DMS53 (cell line): ENCODE results near the gene TNKS2.
"Not testable (repeated sequence)": the region's sequence is repeated elsewhere in the genome, so short reads cannot be mapped to it uniquely, and the experiment has no call there.

ENCODE experiments used
- DNase-seq: peaks from one replicate; lab custom pipeline; 2025; lab: John Stamatoyannopoulos, UW

TNKS2 gene

DNA sequence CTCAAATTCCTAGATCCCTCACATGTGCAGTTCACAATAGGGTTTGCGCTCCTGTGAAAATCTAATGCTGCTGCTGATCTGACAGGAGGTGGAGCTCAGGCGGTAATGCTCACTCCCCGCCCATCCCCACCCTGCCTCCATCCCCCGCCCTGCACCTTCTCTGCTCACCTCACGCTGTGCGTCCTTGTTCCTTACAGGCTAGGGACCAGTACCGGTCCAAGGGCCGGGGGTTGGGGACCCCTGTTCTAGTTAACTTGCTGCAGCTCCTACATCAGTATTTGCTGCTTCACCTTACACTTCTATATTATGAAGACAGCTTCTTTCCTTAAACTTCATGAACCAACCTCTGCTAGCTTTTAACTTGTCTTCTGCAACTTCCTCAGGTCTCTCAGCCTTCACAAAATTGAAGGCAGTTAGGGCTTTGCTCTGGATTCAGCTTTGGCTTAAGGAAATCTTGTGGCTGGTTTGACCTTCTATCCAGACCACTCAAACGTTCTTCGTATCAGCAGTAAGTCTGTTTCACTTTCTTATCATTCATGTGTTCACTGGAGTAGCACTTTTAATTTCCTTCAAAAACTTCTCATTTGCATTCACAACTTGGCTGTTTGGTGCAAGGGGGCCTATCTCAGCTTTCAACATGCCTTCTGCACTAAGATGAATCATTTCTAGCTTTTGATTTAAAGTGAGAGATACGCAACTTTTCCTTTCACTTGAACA lies 1.7 kb upstream of the TNKS2 start:
- peak; percentile 61 for DNase-seq

GRCh38 chr10:91797048-91797690 lies 1.1 kb upstream of the TNKS2 start:
- peak; percentile 54 for DNase-seq

DNA sequence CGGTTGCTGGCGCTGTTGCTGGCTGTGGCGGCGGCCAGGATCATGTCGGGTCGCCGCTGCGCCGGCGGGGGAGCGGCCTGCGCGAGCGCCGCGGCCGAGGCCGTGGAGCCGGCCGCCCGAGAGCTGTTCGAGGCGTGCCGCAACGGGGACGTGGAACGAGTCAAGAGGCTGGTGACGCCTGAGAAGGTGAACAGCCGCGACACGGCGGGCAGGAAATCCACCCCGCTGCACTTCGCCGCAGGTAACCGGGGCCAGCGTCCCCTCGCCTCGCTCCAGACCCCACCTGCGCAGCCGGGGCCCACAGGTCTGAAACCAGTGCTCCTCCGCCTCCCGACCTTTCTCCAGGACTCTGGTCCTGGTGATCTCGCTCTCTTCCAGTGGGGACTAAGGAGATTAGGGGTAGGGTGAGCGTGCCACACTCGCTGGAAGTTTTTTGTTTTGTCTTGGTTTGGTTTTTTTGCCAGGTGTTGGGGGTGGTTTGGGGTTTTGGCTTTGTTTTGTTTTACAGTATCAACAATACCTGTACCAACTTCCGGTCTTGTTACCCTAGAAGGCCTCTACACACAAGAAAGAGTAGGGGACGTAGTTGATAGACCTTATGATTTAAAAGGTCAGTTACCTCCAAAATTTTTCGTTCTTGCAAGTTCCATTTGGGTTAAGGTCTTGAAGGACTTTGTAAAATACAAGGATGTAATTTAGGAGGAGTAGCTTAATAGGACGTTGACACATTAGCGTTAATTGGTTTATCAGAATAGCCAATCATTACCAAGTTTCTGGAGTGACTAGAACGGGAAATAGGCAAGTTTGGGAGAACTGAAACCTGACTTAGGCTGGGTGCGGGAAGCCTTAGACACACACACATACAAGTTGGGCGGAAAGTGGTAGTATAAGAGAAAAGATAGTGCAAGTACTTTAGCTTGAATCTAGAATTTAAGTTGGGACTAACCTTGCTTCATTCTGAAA lies 704 bp downstream of the TNKS2 start:
- peak; percentile 82 for DNase-seq

- peak; percentile 27 for DNase-seq
These were observed 1.4 kb downstream of the TNKS2 start for GRCh38 chr10:91799612-91799975.

- no peak for DNase-seq
These were observed 2.0 kb downstream of the TNKS2 start for GRCh38 chr10:91800182-91800581.

DNA sequence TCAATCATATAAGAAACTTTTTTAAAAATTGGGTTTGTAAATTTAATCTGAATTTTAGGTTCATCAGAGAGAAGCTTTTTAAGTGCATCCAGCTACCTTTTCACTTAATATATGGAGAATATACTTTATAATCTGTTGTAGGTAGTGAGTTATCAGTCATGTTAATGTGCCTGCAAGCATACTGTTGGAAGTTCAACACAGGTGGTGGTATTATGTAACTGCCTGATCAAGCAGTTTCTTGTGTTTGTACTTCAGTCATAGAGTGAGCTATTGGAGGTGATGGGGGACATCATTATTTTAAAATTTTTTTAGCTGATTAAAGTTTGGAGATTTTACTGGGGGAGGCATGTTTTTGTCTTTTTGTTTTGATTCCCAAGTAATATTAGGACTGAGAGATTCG lies 2.5 kb downstream of the TNKS2 start:
- no peak for DNase-seq

DNA sequence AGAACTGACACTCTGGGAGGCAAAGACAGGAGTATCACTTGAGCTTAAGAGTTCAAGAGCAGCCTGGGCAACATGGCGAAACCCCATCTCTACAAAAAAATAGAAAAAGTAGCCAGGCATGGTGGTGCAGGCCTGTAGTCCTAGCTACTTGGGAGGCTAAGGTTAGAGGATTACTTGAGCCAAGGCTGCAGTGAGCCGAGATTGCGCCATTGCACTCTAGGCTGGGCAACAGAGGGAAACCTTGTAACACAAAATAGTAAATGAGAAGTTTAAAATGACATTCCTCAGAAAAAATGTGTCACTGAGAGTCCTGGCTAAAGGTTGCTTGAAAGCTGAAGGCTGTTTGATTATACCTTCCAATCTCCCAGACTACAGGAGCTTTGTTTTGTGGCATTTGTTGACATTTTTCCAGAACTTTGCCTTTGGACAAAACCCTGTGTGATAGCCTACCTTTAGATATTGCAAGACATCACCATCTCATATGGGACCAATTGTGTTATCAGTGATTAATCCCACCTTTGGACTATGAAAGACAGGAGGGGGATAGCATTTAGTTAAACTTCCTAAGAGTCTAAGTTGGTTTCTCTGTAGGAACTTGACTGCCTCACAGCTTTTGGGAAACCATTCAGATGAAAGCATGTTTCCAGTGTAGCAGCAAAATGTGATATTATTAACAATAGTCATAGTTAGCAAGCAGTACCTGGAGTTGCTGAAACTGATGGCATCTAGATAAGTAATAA lies 5.3 kb downstream of the TNKS2 start:
- DNase-seq, result no peak

- DNase-seq, result peak; percentile 20
These were observed 5.9 kb downstream of the TNKS2 start for GRCh38 chr10:91804126-91804510.

DNA sequence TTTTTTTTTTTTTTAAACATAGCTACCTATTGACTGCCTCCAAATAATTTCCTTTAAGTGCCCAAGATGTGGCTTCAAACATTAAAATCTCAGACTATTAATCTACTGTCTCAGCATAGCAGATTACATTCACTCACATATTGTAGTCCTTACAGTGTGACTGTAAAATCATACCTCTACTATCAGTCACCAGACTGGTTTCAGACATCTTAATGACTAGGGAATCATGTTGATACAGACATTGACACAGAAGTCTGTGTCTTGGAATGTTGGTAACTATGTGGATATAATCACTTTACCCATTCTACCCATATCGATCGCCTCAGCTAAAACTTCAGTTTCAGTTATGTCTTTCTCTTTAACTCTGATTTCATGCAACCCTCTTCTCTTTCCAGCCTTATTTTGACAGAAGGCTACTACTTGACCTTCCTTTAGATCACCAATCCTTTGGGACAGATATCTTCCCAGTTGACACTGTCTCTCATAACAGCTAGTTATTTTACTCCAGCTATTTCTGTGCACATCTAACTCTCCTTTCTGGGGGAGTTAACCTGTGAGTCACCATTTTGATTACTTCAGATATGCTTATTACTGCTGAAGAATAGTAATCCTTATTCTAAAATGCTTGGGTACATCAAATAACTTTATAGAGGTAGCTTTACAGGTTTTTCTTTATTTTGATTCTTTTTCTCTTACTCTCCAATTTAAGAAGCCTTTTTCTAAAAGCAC lies 7.0 kb downstream of the TNKS2 start:
- no peak for DNase-seq

- DNase-seq, result not testable (repeated sequence)
These were observed 9.0 kb downstream of the TNKS2 start for GRCh38 chr10:91807264-91807663.

GRCh38 chr10:91813251-91813650 lies 15.0 kb downstream of the TNKS2 start:
- no peak for DNase-seq

DNA sequence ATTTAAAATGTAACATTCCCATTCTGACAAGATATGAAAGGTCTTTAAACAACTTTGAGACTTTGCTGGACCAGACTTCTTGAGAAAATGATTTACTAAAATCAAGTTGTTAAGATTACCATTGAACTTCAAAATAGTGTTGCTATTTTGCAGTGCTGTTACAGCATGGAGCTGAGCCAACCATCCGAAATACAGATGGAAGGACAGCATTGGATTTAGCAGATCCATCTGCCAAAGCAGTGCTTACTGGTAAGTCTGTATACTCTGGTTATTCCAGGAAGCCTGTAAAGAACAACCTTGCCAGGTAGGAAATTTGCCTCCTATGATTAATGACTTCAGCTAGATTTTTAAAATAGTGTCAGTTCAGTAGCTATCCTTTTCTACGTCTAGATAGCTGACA lies 18.8 kb downstream of the TNKS2 start:
- DNase-seq, result no peak

DNA sequence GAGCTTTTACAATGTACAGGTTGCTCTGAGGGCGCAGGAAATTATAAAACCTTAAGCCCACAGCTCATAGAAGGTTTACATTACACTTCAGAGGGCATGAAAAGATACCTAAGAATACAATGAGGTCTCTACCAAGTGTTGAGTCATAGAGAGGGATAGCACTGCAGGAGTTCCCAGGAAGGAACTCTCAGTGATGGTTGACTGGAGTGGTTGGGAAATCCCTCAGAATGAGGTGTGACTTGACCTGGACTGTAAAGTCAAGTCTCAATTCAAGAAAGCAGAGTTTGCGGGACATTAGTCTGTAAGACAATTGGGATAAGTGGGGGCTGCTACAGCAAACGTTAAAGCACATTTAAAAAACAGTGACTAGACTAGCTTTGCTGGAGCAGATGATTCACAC lies 21.9 kb downstream of the TNKS2 start:
- DNase-seq, result no peak

DNA sequence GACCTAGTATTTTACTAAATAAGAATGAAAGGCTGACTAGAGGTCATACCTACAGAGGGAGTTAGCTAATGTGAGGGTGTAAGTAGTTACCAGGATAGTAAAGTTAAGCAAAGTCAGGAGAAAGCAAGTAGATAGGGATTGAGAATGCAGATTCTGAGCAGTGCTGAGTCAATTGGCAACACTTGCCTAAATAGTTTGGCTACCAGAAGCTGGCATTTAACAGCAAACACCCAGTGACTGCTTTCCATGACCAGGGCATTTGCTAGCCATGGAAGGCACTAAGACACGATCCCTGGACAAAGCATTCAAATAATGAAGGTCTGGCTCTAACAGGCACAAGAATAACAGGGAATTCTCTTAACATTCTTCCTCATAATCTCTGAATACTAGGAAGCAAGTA lies 25.9 kb downstream of the TNKS2 start:
- no peak for DNase-seq

- no peak for DNase-seq
These were observed 31.0 kb downstream of the TNKS2 start for GRCh38 chr10:91829268-91829667.

DNA sequence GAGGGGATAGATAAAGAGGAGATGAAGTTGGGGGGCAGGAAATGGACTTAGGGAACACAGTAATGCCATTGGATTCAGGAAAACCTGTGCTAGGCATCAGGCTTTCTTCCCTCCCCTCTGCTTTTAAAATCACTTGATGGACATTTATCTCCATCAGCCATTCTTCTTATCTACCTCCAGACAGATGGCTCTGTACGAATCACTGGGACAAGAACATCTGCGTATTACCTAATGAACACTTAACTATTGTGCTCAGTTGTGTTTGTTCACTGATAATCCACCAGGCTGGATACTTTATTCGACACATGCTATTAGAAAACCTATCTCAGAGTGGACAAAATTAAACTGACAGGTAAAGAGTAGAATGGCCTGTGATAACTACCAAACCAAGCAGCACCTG lies 40.0 kb downstream of the TNKS2 start:
- DNase-seq, result no peak

GRCh38 chr10:91843083-91843482 lies 44.9 kb downstream of the TNKS2 start:
- DNase-seq, result no peak

DNA sequence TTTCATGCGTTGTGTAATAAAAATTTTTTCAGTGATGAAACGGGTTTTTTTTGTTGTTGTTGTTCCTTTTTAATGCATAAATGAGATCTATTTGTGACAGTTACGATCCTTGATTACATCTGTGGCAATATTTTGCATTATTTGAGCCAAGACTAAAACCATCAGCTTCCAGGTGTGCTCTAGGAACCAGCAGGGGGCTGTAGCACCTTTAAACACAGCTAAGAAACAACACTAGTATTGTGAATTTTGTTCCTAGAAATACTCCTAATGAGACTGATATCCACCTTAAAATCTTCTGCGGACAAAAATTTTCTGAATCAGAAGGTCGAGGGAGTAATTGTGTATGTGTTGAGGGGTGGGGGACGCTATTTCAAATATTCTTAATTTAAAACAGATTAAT lies 58.4 kb downstream of the TNKS2 start:
- DNase-seq, result peak; percentile 52

DNA sequence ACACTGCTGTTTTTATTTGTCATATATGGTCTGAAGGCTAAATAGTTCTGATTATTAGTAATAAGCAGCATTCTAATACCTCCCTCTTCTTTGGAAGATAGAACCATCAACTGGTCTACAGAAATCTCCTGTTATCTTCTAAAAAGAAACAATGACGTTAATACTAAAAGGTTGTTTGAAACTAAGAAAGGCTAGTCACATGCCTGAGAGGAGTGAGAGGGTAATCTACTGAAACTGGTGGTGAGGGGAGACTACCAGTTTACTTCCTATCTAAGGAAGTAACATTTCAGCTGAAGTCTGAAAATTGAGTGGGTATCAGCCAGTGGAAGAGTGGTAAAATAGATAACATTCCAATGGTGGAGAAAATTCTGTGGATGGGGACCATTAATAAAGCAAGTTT lies 62.7 kb downstream of the TNKS2 start:
- no peak for DNase-seq

DNA sequence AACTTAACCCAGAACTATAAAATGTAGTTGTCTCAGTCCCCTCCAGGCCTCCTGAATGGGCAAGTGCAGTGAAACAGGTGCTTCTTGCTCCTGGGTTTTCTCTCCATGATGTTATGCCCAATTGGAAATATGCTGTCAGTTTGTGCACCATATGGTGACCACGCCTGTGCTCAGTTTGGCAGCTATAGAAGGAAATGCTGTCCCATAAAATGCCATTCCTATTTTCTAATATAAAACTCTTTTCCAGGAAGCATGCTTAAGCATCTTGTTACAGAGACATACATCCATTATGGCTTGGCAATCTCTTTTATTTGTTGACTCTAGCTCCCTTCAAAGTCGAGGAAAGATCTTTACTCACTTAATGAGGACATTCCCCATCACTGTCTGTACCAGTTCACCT lies 65.9 kb downstream of the TNKS2 start:
- no peak for DNase-seq

DNA sequence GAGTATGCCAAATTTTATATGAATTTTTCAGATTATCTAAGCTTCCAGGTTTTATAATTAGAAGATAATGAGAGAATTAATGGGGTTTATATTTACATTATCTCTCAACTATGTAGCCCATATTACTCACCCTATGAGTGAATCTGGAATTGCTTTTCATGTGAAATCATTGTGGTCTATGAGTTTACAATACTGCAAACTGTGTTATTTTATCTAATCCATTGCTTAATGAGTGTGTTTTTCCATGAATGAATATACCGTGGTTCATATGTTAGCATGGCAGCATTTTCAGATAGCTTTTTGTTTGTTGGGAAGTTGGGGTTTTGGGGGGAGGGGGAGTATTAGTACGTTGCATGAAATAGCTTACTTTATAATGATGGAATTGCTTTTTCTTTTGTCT lies 66.5 kb downstream of the TNKS2 start:
- no peak for DNase-seq
